Caki2 (cell line): ENCODE measurements around the gene DICER1. TPM values are rescaled to one million over a fixed set of nuclear protein-coding genes. Genes with fewer than 3 reads are reported as not detected.
"Not testable (repeated sequence)": the region's sequence is repeated elsewhere in the genome, so short reads cannot be mapped to it uniquely, and the experiment has no call there.

Experiments
- DNase-seq: peaks from one replicate; pipeline ENCODE4 v3.0.0-alpha.2; 2015; ENCODE audit warnings: low read depth
- in situ Hi-C: cut with HindIII; loops from 2 replicates; pipeline ENCODE4 v1.10.0; 2016; ENCODE audit warnings: low sequenced_read_pairs, low pct_unique_long_range_greater_than_20kb, mixed read lengths
- total RNA-seq: library from RNA; depleted of rRNA; stranded (reverse); fragments of >200 nt; shearing (Covaris generic); gene quantifications from 2 replicates; pipeline ENCODE4 v1.2.3, GENCODE V29; 2014; ENCODE audit warnings: low replicate concordance

Gene DICER1
- total RNA-seq, 1 experiment from 2014 or later = 11.6 TPM

DNA sequence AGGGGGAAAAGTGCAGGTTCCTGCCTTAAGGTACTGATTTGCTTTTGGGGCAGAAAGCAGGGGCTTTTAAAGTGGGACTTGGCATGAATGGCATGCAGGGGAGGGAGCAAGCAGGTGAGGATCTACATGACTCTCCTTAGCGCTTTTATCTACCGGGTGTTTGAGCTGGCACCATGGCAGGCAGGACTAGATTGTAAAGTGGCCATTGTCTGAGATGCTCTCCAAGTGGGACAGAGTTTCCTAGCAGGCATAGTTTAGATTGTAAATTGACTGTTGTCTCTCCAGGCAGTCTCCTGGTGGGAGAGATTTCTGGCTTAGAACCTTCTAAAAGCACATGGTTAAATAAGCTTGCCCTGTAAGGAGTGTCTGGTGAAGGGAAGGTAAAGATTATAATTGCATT is 5.3 kb upstream of the DICER1 start:
- in situ Hi-C loops = no loop called here
- no peak for DNase-seq

DNA sequence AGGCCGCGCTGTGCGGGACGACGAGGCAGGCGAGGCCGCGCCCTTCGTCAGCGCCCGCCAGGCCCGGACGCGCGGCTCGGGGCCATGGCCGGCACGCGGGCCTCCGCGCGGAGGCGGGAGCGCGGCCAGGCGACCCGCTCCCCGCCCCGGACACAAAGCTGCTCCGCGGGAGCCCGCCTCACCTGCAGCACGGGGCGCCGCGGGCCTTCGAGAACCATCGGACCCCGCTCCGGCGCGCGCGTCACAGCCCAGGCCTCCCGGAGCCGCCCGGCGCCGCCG is 342 bp downstream of the DICER1 start:
- DNase-seq = no peak
- in situ Hi-C loops = no loop called here

DNA sequence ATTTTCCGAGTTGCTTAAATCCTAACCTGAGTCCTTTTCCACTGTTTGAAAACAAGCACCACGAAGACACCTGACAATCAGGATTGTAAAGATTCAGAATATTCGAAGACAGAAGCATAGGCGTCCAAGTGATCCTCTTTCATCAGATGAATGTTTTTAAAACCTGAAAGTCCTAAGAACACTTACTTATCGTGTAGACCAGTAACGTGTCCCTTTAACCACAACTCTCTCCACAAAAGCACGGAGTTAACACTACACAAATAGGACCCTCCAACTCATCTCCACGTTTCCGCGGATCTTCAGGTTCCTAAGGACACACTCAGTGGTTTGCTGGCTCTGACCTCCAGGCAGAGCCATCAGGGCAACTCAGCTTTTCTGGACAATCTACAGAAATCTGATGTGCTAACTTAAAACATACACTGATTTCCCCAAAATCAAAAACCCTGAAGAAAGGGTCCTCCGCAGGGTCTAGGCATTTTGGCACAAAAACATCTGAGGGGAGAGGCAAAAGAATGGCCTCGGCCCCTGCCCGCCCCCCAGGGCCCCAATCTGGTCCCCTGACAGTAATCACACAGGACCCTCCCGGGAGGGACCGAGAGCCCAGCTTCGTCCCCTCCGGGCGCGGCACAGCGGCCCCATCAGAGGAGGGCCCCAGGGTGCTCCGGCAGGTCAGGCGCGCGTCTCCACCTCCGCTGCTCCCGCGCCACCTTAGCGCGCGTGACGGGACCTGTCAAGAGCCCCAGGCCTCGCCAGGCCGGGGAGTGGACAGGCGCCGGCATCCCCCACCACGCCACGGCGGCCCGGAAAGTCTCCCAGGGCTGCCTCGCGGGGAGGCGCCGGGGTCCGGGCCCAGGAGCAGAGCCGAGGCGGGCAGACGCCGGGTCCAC is 925 bp downstream of the DICER1 start:
- in situ Hi-C loops = no loop called here
- DNase-seq = no peak

- in situ Hi-C loops = no loop called here
- DNase-seq = no peak
Measured at GRCh38 chr14:95155045-95155444, 2.3 kb downstream of the DICER1 start.

GRCh38 chr14:95153866-95154265 is 3.5 kb downstream of the DICER1 start:
- DNase-seq = no peak
- in situ Hi-C loops = no loop called here

DNA sequence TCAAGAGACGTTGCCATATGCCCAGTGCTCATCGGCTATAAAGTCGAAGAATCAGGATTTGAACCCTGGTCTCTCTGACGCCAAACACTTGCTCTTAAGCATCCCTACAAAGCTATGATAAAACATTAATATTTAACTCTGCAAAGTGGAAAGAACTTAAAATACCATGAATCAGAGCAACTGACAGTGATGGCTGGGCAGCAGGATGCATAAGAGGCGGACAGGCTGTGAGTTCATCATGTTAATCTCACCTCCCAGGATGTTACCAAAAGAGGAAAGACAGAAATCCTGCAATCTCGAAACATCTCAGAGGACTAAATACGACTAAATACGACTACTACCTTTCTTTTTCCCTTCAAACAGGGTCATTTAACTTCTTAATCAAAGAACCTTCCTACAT is 5.8 kb downstream of the DICER1 start:
- in situ Hi-C loops = no loop called here
- DNase-seq = no peak

DNA sequence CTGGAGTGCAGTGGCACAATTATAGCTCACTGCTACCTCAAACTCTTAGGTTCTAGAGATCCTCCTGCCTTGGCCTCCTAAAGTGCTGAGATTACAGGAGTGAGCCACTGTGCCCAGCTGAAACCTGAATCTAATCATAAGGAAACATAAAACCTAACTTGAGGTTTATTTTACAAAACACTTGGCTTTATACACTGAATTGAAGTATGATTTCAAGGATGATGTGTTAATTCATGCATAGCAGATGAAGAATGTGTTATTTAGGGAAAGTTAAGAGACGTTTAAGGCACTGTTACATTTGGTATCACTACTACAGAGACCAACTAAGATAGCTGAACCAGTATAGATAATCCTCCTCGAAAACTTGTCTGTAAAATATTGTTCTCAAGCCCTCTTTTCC is 6.4 kb downstream of the DICER1 start:
- in situ Hi-C loops = no loop called here
- DNase-seq = no peak

DNA sequence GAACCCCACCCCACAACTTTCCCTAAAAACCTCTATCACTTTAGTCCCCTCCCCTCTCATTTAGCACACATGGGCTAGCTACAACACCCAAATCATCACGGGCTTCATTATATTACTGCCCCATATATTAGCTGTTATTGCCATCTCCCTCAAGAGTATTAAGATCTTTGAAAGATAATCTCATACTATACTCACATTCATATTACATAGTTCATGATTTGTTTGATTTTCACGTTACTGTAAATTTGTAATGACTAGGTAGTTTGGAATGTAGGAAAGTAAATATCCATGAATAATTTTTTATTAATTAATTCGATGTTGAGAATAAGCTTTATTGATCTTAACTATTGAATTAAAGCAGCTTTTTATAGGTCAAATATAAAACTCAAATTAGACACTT is 7.9 kb downstream of the DICER1 start:
- DNase-seq = no peak
- in situ Hi-C loops = no loop called here

DNA sequence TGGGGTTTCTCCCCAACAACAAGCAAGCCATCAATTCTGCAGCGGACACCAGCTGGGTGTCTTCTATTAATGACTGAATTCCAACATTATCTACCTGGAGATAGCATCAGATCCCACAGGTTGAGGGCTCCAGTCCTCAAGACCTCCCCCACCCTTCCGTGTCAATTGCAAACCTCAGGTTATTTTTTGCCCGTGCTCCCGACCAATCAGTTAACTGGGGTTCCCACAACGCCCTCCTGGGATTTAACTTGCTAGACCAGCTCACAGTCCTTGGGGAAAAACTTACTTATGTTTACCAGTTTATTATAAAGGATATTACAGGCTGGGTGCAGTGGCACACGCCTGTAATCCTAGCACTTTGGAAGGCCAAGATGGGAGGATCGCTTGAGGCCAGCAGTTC is 9.7 kb downstream of the DICER1 start:
- DNase-seq = no peak
- in situ Hi-C loops = no loop called here

DNA sequence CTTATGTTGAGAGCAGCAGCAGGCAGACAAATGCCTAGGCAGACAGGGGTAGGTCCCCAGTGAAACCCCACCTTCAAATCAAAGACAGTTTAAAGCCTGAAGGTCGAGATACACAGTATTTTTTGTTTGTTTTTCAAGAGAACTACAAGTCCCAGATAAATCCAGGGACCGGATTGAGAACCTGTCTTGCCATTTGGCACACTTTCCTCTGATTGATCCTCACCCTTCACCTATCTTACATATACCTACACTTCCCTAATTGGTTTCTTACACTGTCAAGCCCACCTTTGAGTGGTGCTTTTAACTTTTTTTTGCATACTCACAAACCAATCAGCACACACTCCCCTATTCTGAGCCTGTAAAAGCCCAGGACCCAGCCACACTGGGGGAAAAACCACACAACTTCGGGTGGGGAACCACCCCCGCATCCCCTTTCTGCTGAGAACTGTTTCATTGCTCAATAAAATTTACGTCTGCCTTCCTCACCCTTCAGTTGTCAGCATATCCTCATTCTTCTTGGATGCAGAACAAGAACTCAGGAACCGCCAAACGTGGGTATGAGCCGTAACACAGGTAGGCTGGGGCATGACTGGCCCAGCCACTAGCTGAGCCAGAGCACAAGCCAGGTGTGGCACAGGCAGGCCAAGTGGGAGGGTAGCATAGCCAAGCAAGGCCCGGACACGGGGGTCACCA is 11.1 kb downstream of the DICER1 start:
- DNase-seq = no peak
- in situ Hi-C loops = no loop called here

GRCh38 chr14:95144849-95145248 is 12.5 kb downstream of the DICER1 start:
- DNase-seq = no peak
- in situ Hi-C loops = no loop called here

DNA sequence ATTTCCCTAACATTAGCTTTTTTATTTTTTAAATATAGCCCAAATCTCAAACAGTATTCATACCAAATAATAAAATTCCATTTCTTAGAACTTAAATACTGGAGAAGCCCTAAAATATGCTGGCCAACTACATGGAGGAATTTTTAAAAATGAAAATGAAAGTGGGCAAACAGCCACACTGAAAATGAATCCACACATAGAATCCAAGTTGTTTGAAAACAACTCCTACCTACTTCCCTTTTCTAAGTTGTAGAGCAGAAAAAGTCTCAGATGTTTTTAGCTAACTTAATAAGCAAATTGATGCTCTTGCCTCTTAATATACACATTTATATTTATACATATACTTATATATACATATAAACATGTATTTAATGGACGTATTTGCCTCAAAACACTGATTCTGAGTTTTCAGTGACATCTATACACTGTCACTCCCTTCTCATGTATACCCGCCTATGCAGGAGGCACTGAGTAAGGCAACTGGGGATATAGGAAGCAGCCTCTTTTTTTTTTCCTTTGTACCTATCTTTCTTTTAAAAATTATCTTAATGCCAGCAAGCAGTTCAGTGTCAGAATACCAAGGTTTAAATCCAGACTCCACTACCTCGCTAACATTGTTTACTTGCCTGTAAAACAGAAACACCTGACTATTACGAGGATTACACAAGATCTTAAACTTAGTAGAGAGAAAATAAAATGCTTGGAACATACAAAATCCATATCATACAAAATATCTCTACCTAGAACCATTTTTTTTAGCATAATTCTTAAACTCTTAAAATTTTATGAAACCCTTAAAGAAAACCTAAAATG is 13.3 kb downstream of the DICER1 start:
- in situ Hi-C loops = no loop called here

GRCh38 chr14:95142208-95142607 is 15.1 kb downstream of the DICER1 start:
- in situ Hi-C loops = no loop called here
- DNase-seq = no peak

More for the DNA sequence above, 13.3 kb downstream of the DICER1 start:
- no peak for DNase-seq

DNA sequence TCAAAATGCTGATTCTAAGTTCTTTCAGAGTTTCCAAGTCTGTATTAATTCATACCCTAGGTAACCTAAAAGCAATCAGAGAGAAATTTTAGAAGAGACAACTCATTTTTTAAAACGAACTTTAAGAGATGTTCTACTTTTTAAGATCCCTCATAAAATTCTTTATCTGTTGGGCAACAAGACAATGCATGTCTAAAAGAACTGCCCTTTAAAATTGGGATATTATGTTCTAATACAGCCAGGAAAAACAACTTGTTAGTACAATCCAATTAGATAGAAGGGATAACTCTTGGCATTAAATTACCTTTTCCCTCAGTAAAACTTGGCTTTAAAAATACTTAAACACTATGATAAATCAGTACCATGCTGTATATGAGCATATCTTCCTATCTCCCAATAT is 15.6 kb downstream of the DICER1 start:
- no peak for DNase-seq
- in situ Hi-C loops = no loop called here

- DNase-seq = no peak
- in situ Hi-C loops = no loop called here
Measured at GRCh38 chr14:95140060-95140858, 17.1 kb downstream of the DICER1 start.

DNA sequence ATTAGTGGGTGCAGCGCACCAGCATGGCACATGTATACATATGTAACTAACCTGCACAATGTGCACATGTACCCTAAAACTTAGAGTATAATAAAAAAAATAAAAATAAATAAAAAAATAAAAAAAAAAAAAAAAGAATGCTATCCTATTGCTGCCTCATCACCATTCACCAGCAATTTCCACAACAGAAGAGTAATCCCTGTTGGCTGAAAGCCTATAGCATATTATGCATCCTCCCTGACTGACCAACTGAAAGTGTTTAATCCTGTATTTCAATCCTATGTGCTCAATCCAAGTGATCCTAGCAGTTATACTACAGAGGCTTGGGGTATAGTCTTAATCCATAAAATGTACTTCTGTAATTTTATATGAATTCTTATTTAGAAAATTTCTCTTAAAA is 18.5 kb downstream of the DICER1 start:
- in situ Hi-C loops = no loop called here
- no peak for DNase-seq

DNA sequence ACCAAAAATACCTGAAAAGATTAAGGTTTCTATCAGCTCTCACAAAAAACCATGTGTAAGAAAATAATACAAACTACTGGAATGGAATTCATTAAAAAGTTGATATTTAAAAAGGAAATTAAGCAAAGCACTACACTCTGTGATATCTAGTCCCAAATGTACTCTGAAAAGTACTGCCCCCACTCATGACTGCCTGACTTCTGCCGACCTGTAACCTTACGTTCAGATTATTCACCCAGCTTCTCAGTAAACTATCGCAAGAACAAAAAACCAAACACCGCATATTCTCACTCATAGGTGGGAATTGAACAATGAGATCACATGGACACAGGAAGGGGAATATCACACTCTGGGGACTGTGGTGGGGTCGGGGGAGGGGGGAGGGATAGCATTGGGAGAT is 18.9 kb downstream of the DICER1 start:
- DNase-seq, in situ Hi-C loops: not testable (repeated sequence)

- in situ Hi-C loops = no loop called here
Measured at GRCh38 chr14:95137804-95138167, 19.5 kb downstream of the DICER1 start.

More at GRCh38 chr14:95137804-95138167, 19.5 kb downstream of the DICER1 start:
- DNase-seq = no peak
